SJSA1 (cell line): ENCODE results near the gene RTL10. TPM values are rescaled to one million over a fixed set of nuclear protein-coding genes. Genes with fewer than 3 reads are reported as not detected.

Experiments used
- DNase-seq, 2 experiments: peaks; one replicate each; pipeline ENCODE4 v3.0.0-alpha.2; 2015 to 2020; ENCODE audit warnings: low spot score in 2 of 2, low read depth in 1 of 2
- H3K27ac ChIP-seq: fragments of 250-450 bp; sonication (Bioruptor Pico); 2 replicates; pipeline ENCODE4 v1.5.1; 2020; ENCODE audit warnings: mild to moderate bottlenecking, moderate library complexity
- H3K27me3 ChIP-seq: fragments of 250-450 bp; sonication (Bioruptor Pico); replicated peaks from 2 replicates; pipeline ENCODE4 v1.5.1; 2020; ENCODE audit warnings: mild to moderate bottlenecking, moderate library complexity
- H3K36me3 ChIP-seq: fragments of 250-450 bp; sonication (Bioruptor Pico); 2 replicates; pipeline ENCODE4 v1.5.1; 2020; ENCODE audit warnings: mild to moderate bottlenecking
- H3K4me1 ChIP-seq: fragments of 250-450 bp; sonication (Bioruptor Pico); replicated peaks from 2 replicates; pipeline ENCODE4 v1.6.1; 2021; ENCODE audit warnings: mild to moderate bottlenecking
- H3K4me3 ChIP-seq: fragments of 250-450 bp; sonication (Bioruptor Pico); 2 replicates; pipeline ENCODE4 v1.5.1; 2020; ENCODE audit warnings: mild to moderate bottlenecking
- H3K9me3 ChIP-seq: fragments of 250-450 bp; sonication (Bioruptor Pico); replicated peaks from 2 replicates; pipeline ENCODE4 v1.5.1; 2020; ENCODE audit warnings: mild to moderate bottlenecking
- total RNA-seq: library from RNA; depleted of rRNA; stranded (reverse); fragments of >200 nt; shearing (Covaris generic); gene quantifications from 2 replicates; pipeline ENCODE4 v1.2.3, GENCODE V29; 2014

RTL10 gene
- total RNA-seq, 1 experiment from 2014 or later = 11.5 TPM

- Histone ChIP-seq H3K27ac (no peak overlapping the region), H3K9me3 (no peaks in the 10 kb centered on the region), H3K36me3 (no peaks in the 10 kb centered on the region), H3K4me1 (0 out of 2 replicates have a peak, but pooled peaks cover 4% of the 10 kb centered on the region), H3K4me3 (no peak overlapping the region), H3K27me3 (no peaks in the 10 kb centered on the region)
- no peak for DNase-seq
Observed at GRCh38 chr22:19819208-19819910, 35.3 kb downstream of the RTL10 start.

- no peak for DNase-seq
- Histone ChIP-seq H3K4me3 (no peak overlapping the region), H3K4me1 (0 out of 2 replicates have a peak, but pooled peaks cover 4% of the 10 kb centered on the region), H3K27ac (no peak overlapping the region), H3K27me3 (no peaks in the 10 kb centered on the region), H3K9me3 (no peaks in the 10 kb centered on the region), H3K36me3 (no peaks in the 10 kb centered on the region)
Observed at GRCh38 chr22:19818324-19819207, 36.1 kb downstream of the RTL10 start.

- 0 out of 2 replicates have a peak, but pooled peaks cover 4% of the 10 kb centered on the region for H3K4me1 ChIP-seq
- H3K9me3 ChIP-seq = no peaks in the 10 kb centered on the region
- no peaks in the 10 kb centered on the region for H3K36me3 ChIP-seq
- no peak overlapping the region for H3K4me3 ChIP-seq
- no peak for DNase-seq
- no peak overlapping the region for H3K27ac ChIP-seq
- H3K27me3 ChIP-seq = no peaks in the 10 kb centered on the region
Observed at GRCh38 chr22:19816372-19817119, 38.1 kb downstream of the RTL10 start.

GRCh38 chr22:19815823-19816290 lies 38.8 kb downstream of the RTL10 start:
- peaks cover 7% of the 10 kb centered on the region; the same call in 1 of the 2 replicates for H3K4me1 ChIP-seq
- H3K4me3 ChIP-seq = no peak overlapping the region
- no peak for DNase-seq
- no peak overlapping the region for H3K27ac ChIP-seq
- no peaks in the 10 kb centered on the region for H3K36me3 ChIP-seq
- no peaks in the 10 kb centered on the region for H3K27me3 ChIP-seq
- H3K9me3 ChIP-seq = no peaks in the 10 kb centered on the region

GRCh38 chr22:19815093-19815822 lies 39.4 kb downstream of the RTL10 start:
- H3K27ac ChIP-seq = no peak overlapping the region
- no peak overlapping the region for H3K4me3 ChIP-seq
- H3K9me3 ChIP-seq = no peaks in the 10 kb centered on the region
- peaks cover 9% of the 10 kb centered on the region; the same call in 1 of the 2 replicates for H3K4me1 ChIP-seq
- no peaks in the 10 kb centered on the region for H3K36me3 ChIP-seq
- no peak for DNase-seq
- no peaks in the 10 kb centered on the region for H3K27me3 ChIP-seq

- Histone ChIP-seq H3K36me3 (no peaks in the 10 kb centered on the region), H3K4me3 (no peak overlapping the region), H3K4me1 (peaks cover 9% of the 10 kb centered on the region; the same call in 1 of the 2 replicates), H3K27me3 (no peaks in the 10 kb centered on the region), H3K9me3 (no peaks in the 10 kb centered on the region), H3K27ac (no peak overlapping the region)
- DNase-seq = no peak
Observed at GRCh38 chr22:19814428-19814827, 40.2 kb downstream of the RTL10 start.

- Histone ChIP-seq H3K27me3 (no peaks in the 10 kb centered on the region), H3K36me3 (no peaks in the 10 kb centered on the region), H3K9me3 (no peaks in the 10 kb centered on the region), H3K27ac (no peak overlapping the region), H3K4me3 (no peak overlapping the region), H3K4me1 (peaks cover 9% of the 10 kb centered on the region; the same call in 1 of the 2 replicates)
- no peak for DNase-seq
Observed at GRCh38 chr22:19812910-19813309, 41.8 kb downstream of the RTL10 start.

GRCh38 chr22:19811811-19812771 lies 42.6 kb downstream of the RTL10 start:
- no peaks in the 10 kb centered on the region; the same call in 1 of the 2 replicates for H3K9me3 ChIP-seq
- no peaks in the 10 kb centered on the region for H3K27me3 ChIP-seq
- H3K27ac ChIP-seq = no peak overlapping the region
- no peaks in the 10 kb centered on the region for H3K36me3 ChIP-seq
- peak in 1 of 2 experiments; percentile 42 for DNase-seq
- no peak overlapping the region for H3K4me3 ChIP-seq
- peaks cover 9% of the 10 kb centered on the region; the same call in 1 of the 2 replicates for H3K4me1 ChIP-seq

GRCh38 chr22:19811211-19811621 lies 43.5 kb downstream of the RTL10 start:
- Histone ChIP-seq H3K4me1 (peaks cover 16% of the 10 kb centered on the region), H3K4me3 (no peak overlapping the region), H3K27ac (no peak overlapping the region), H3K9me3 (peaks cover 2% of the 10 kb centered on the region; the same call in 1 of the 2 replicates), H3K36me3 (peaks cover 5% of the 10 kb centered on the region), H3K27me3 (no peaks in the 10 kb centered on the region)
- no peak for DNase-seq

GRCh38 chr22:19810381-19811201 lies 44.1 kb downstream of the RTL10 start:
- Histone ChIP-seq H3K4me1 (peaks cover 21% of the 10 kb centered on the region), H3K4me3 (no peak overlapping the region), H3K27me3 (no peaks in the 10 kb centered on the region), H3K36me3 (peaks cover 7% of the 10 kb centered on the region), H3K27ac (no peak overlapping the region), H3K9me3 (peaks cover 2% of the 10 kb centered on the region; the same call in 1 of the 2 replicates)
- DNase-seq = peak; percentile 11 to 46

GRCh38 chr22:19809741-19810140 lies 44.9 kb downstream of the RTL10 start:
- no peaks in the 10 kb centered on the region for H3K27me3 ChIP-seq
- no peak overlapping the region for H3K4me3 ChIP-seq
- H3K9me3 ChIP-seq = peaks cover 2% of the 10 kb centered on the region; the same call in 1 of the 2 replicates
- no peak for DNase-seq
- peaks cover 7% of the 10 kb centered on the region for H3K36me3 ChIP-seq
- peaks cover 21% of the 10 kb centered on the region for H3K4me1 ChIP-seq
- no peak overlapping the region for H3K27ac ChIP-seq
